HTERT RPE-1 (cell line): ENCODE results near the gene NHSL1.

Experiments used
- in situ Hi-C: fragments of 300-500 bp; cut with MboI; formaldehyde crosslinking; loops from 4 replicates; pipeline ENCODE4 v1.14.3; 2020; ENCODE audit warnings: low sequenced_read_pairs

The NHSL1 gene

GRCh38 chr6:138500045-138500665 lies 861 bp upstream of the NHSL1 start:
- in situ Hi-C loops = no loop called here

GRCh38 chr6:138498629-138499302 lies 528 bp downstream of the NHSL1 start:
- in situ Hi-C loops = no loop called here

- in situ Hi-C loops = no loop called here
Observed at GRCh38 chr6:138497286-138497685, 2.0 kb downstream of the NHSL1 start.

GRCh38 chr6:138494312-138494711 lies 5.0 kb downstream of the NHSL1 start:
- in situ Hi-C loops = no loop called here

- in situ Hi-C loops = no loop called here
Observed at GRCh38 chr6:138493413-138493812, 5.9 kb downstream of the NHSL1 start.

- in situ Hi-C loops = no loop called here
Observed at GRCh38 chr6:138492871-138493270, 6.4 kb downstream of the NHSL1 start.

- in situ Hi-C loops = no loop called here
Observed at GRCh38 chr6:138492113-138492512, 7.2 kb downstream of the NHSL1 start.

GRCh38 chr6:138491017-138491416 lies 8.3 kb downstream of the NHSL1 start:
- in situ Hi-C loops = no loop called here

- in situ Hi-C loops = no loop called here
Observed at GRCh38 chr6:138489846-138490245, 9.4 kb downstream of the NHSL1 start.

GRCh38 chr6:138487102-138487604 lies 12.1 kb downstream of the NHSL1 start:
- in situ Hi-C loops = no loop called here

- in situ Hi-C loops = no loop called here
Observed at GRCh38 chr6:138486249-138487101, 12.8 kb downstream of the NHSL1 start.

GRCh38 chr6:138485586-138486248 lies 13.6 kb downstream of the NHSL1 start:
- in situ Hi-C loops = no loop called here

GRCh38 chr6:138485005-138485545 lies 14.2 kb downstream of the NHSL1 start:
- in situ Hi-C loops = no loop called here

- in situ Hi-C loops = no loop called here
Observed at GRCh38 chr6:138484018-138484731, 15.1 kb downstream of the NHSL1 start.

- in situ Hi-C loops = no loop called here
Observed at GRCh38 chr6:138482816-138483215, 16.5 kb downstream of the NHSL1 start.

- in situ Hi-C loops = no loop called here
Observed at GRCh38 chr6:138480279-138480949, 18.9 kb downstream of the NHSL1 start.

GRCh38 chr6:138477913-138478539 lies 21.3 kb downstream of the NHSL1 start:
- in situ Hi-C loops = no loop called here

GRCh38 chr6:138476116-138476515 lies 23.2 kb downstream of the NHSL1 start:
- in situ Hi-C loops = no loop called here

GRCh38 chr6:138473144-138473543 lies 26.1 kb downstream of the NHSL1 start:
- in situ Hi-C loops = no loop called here
